Glutamatergic neuron (in vitro differentiated cells): ENCODE measurements around the gene LAMTOR3. TPM values are rescaled to one million over a fixed set of nuclear protein-coding genes. Genes with fewer than 3 reads are reported as not detected.
"Not testable (repeated sequence)": the region's sequence is repeated elsewhere in the genome, so short reads cannot be mapped to it uniquely, and the experiment has no call there.

Experiments used
- DNase-seq: peaks from one replicate; pipeline ENCODE4 v3.0.0; 2022
- H3K27ac Mint-ChIP-seq: one replicate; pipeline ENCODE4 v1.8.0; 2020; ENCODE audit warnings: mild to moderate bottlenecking, mixed read lengths, inconsistent platforms; ENCODE audit not compliant: unreplicated experiment
- H3K27me3 Mint-ChIP-seq: one replicate; pipeline ENCODE4 v1.8.0; 2020; ENCODE audit warnings: mild to moderate bottlenecking, moderate library complexity, mixed read lengths, inconsistent platforms; ENCODE audit not compliant: unreplicated experiment
- H3K36me3 Mint-ChIP-seq: one replicate; pipeline ENCODE4 v1.8.0; 2020; ENCODE audit warnings: mild to moderate bottlenecking, mixed read lengths, inconsistent platforms; ENCODE audit not compliant: unreplicated experiment
- H3K4me1 Mint-ChIP-seq: one replicate; pipeline ENCODE4 v1.8.0; 2020; ENCODE audit warnings: mild to moderate bottlenecking, low read depth, mixed read lengths, inconsistent platforms; ENCODE audit not compliant: unreplicated experiment
- H3K4me3 Mint-ChIP-seq: one replicate; pipeline ENCODE4 v1.8.0; 2020; ENCODE audit warnings: mild to moderate bottlenecking, mixed read lengths, inconsistent platforms; ENCODE audit not compliant: unreplicated experiment
- H3K9me3 Mint-ChIP-seq: one replicate; pipeline ENCODE4 v1.8.0; 2020; ENCODE audit warnings: mild to moderate bottlenecking, moderate library complexity, mixed read lengths, inconsistent platforms; ENCODE audit not compliant: unreplicated experiment
- total RNA-seq: library from RNA; stranded (reverse); fragmentation: NEBNext Ultra II Directional; extraction: Animal tissue kit (Norgen Biotek cat#: 25700); gene quantifications from one replicate; pipeline ENCODE4 v1.2.1, GENCODE V29; 2021; ENCODE audit not compliant: unreplicated experiment
- TF ChIP-seq, protein P1 (sequence below): fragments of 200-600 bp; sonication (generic); IDR thresholded peaks from one replicate; pipeline ENCODE4 v1.5.0; 2021; ENCODE audit not compliant: partially characterized antibody, unreplicated experiment

The LAMTOR3 gene
- total RNA-seq, 1 donor from 2014 or later, result 39.1 TPM

DNA sequence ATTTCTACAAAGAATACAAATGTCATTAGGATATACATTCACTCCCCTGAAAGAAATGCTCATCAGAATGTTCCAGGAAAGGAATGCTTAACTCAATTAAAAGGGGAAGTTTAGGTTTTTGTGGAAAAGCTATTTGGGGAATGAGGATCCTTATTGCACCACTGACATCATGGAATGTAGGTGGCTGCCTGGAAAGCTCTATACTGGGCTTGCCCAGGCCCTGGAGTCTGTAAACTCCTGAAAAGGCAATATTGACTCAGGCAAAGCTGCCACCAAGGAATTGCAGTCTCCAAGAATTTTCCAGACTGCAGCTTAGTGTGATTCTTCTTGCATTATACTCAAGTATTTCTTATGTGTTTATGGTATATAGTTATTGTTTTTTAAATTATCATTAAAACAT is 61.9 kb downstream of the LAMTOR3 start:
- TF ChIP-seq, protein P1, sequence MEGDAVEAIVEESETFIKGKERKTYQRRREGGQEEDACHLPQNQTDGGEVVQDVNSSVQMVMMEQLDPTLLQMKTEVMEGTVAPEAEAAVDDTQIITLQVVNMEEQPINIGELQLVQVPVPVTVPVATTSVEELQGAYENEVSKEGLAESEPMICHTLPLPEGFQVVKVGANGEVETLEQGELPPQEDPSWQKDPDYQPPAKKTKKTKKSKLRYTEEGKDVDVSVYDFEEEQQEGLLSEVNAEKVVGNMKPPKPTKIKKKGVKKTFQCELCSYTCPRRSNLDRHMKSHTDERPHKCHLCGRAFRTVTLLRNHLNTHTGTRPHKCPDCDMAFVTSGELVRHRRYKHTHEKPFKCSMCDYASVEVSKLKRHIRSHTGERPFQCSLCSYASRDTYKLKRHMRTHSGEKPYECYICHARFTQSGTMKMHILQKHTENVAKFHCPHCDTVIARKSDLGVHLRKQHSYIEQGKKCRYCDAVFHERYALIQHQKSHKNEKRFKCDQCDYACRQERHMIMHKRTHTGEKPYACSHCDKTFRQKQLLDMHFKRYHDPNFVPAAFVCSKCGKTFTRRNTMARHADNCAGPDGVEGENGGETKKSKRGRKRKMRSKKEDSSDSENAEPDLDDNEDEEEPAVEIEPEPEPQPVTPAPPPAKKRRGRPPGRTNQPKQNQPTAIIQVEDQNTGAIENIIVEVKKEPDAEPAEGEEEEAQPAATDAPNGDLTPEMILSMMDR, result no peak
- Mint-ChIP-seq H3K9me3 (no peaks in the 10 kb centered on the region), H3K36me3 (no peaks in the 10 kb centered on the region), H3K27ac (no peak overlapping the region), H3K4me1 (no peaks in the 10 kb centered on the region), H3K4me3 (no peak overlapping the region), H3K27me3 (no peaks in the 10 kb centered on the region)
- DNase-seq, result no peak

DNA sequence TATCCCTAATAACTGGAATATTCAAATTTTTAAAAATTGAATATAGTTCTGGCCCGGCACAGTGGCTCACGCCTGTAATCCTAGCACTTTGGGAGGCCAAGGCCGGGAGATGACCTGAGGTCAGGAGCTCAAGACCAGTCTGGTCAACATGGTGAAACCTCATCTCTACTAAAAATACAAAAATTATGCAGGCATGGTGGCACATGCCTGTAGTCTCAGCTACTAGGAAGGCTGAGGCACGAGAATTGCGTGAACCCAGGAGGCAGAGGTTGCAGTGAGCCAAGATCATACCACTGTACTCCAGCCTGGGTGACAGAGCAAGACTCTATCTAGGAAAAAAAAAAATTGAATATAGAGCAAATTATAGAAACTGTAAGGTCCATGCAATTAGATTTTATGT is 64.2 kb downstream of the LAMTOR3 start:
- not testable (repeated sequence) for H3K27me3 Mint-ChIP-seq, H3K4me3 Mint-ChIP-seq, H3K27ac Mint-ChIP-seq, DNase-seq, H3K9me3 Mint-ChIP-seq, H3K4me1 Mint-ChIP-seq, H3K36me3 Mint-ChIP-seq

DNA sequence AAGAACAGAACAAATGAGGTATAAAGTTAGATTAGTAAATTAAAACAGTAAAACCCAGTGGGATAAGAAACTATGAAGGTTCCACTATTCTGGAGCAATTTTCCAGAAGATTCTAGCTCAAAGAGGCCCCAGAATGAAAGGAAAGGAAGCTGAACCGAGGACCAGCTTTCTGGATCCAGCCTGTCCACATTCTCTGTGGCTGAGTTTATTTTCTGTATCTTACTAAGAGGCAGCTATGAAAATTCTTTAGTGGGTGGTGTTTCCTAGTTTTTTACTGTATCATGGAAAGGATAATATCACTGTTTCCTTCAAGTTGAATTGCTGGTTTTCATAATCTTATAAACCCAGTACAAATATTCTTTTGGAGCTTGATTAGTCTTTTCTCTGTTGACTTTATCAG is 65.8 kb downstream of the LAMTOR3 start:
- no peaks in the 10 kb centered on the region for H3K9me3 Mint-ChIP-seq
- no peak overlapping the region for H3K4me3 Mint-ChIP-seq
- peaks cover 10% of the 10 kb centered on the region for H3K4me1 Mint-ChIP-seq
- no peak overlapping the region for H3K27ac Mint-ChIP-seq
- H3K36me3 Mint-ChIP-seq, result no peaks in the 10 kb centered on the region
- no peaks in the 10 kb centered on the region for H3K27me3 Mint-ChIP-seq
- DNase-seq, result no peak
- TF ChIP-seq, protein P1, result no peak

Other genes starting within 250 kb of the LAMTOR3 start
- not detected for gene C4orf54, start 236.6 kb downstream of the LAMTOR3 start, total RNA-seq
- not detected for gene DAPP1, start 77.6 kb downstream of the LAMTOR3 start, total RNA-seq
- 35.9 TPM for gene DNAJB14, start 52.2 kb upstream of the LAMTOR3 start, total RNA-seq
- 246 TPM for gene H2AZ1, start 55.8 kb upstream of the LAMTOR3 start, total RNA-seq